ENCODE data around the gene ZNF750. TPM values are rescaled to one million over a fixed set of nuclear protein-coding genes. Genes with fewer than 3 reads are reported as not detected.

The ZNF750 gene
- total RNA-seq, 2 donors from 2014 or later = 7.0 to 10.3 TPM

DNA sequence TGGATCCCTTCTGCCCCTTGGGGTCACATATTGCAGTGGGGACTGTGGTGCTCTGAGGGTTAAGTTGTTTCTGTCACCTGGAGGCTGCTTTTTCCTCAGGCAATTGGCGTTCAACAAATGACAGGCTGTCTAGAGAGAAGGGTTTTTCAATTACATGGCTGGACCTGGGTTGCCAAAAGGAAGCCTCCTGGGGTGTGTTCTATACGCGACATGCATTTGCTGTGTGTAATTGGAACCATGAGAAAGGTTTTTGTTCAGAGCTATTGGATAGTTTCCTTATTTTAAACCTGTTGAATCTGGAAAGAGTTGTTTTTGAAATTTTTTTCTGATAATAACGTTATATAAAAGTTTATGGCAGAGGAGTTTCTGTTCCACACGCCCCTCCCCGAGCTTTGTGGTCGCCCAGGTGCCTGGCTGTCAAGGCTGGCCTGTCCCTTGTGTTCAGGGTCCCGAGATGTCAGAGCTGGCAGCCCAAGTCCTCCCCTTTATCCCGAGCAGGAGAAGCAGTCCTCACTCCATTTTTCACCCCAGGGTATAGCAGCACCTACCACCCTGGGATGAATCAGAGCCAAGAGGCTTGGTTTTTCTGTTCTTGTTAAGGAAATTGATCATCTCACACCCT is 26.1 kb upstream of the ZNF750 start:
- Histone ChIP-seq H3K27ac (no peak overlapping the region), H3K27me3 (replicated peaks; ENCODE audit: insufficient read depth) (no peaks in the 10 kb centered on the region), H3K4me1 (replicated peaks) (no peaks in the 10 kb centered on the region), H3K4me3 (no peak overlapping the region), H3K9me3 (no peaks in the 10 kb centered on the region), H3K36me3 (peaks cover 0 to 7% of the 10 kb centered on the region in 2 donors)
- WGBS = 49% methylated on average over 9 of the region's 9 CpGs
- TF ChIP-seq POLR2A (IDR thresholded peaks at IDR 0.05) (no peak), CTCF (IDR thresholded peaks at IDR 0.05) (no peak), POLR2AphosphoS5 (IDR thresholded peaks at IDR 0.05) (no peak)
- DNase-seq (ENCODE audit: low spot score) = no peak
- intact Hi-C loops (cut with DNase I) = no loop called here

DNA sequence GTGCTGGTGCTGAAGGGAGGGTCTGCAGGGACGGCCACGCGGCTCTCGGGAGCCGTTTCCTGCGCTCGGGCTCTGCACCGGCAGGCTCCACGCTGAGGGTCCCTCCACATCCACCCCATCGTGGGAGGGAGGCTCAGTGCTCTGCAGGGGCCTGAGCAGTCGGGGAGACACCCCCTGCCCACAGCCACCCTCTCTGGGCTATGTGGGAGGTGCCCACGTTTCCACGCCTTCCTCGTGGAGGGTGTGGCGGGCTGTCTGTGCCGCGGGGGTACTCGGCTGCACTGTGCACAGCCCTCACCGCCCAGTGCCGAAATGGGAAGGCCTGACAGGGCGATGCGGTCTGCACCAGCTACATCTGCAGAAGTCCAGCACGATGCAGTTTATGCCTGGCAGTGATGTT is 25.5 kb upstream of the ZNF750 start:
- intact Hi-C loops (cut with DNase I) = no loop called here
- Histone ChIP-seq H3K27ac (no peak overlapping the region), H3K27me3 (replicated peaks; ENCODE audit: insufficient read depth) (no peaks in the 10 kb centered on the region), H3K36me3 (peaks cover 0 to under 1% of the 10 kb centered on the region in 2 donors), H3K4me1 (replicated peaks) (no peaks in the 10 kb centered on the region), H3K9me3 (no peaks in the 10 kb centered on the region), H3K4me3 (no peak overlapping the region)
- WGBS = 75% methylated on average over 23 of the region's 23 CpGs
- DNase-seq (ENCODE audit: low spot score) = no peak
- TF ChIP-seq POLR2A (IDR thresholded peaks at IDR 0.05) = no peak
- no peak for TF ChIP-seq CTCF (IDR thresholded peaks at IDR 0.05)
- no peak for TF ChIP-seq POLR2AphosphoS5 (IDR thresholded peaks at IDR 0.05)

DNA sequence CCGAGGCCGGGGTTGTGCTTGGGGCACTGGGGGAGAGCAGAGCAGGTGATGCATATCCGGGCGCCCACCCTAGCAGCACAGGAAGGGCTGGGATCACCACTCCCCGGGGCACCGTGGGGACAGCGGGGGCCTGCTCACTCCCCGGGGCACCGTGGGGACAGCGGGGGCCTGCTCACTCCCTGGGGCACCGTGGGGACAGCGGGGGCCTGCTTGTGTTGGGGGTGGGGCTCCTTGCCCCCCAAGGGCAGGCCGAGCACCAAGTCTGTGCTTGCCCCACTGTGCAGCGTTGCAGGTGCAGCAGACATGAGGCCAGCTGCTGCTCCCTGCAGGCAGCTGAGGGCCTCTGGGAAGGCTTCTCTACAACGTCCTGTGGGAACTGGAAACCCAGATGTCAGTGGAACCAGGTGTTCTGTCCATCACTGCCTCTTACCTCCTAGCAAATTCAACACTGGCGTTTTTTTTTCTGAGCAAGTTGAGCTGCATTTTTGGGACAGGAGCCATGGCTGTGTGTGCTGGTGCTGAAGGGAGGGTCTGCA is 25.0 kb upstream of the ZNF750 start:
- no peaks in the 10 kb centered on the region for H3K36me3 ChIP-seq
- no peak for DNase-seq (ENCODE audit: low spot score)
- TF ChIP-seq POLR2AphosphoS5 (IDR thresholded peaks at IDR 0.05) = no peak
- no peaks in the 10 kb centered on the region for H3K9me3 ChIP-seq
- peak overlapping the region; percentile 8 to 31 for H3K27ac ChIP-seq
- H3K4me1 ChIP-seq (replicated peaks) = no peaks in the 10 kb centered on the region
- WGBS = 64% methylated on average over 11 of the region's 16 CpGs
- intact Hi-C loops (cut with DNase I) = no loop called here
- no peak overlapping the region for H3K4me3 ChIP-seq
- H3K27me3 ChIP-seq (replicated peaks; ENCODE audit: insufficient read depth) = no peaks in the 10 kb centered on the region

DNA sequence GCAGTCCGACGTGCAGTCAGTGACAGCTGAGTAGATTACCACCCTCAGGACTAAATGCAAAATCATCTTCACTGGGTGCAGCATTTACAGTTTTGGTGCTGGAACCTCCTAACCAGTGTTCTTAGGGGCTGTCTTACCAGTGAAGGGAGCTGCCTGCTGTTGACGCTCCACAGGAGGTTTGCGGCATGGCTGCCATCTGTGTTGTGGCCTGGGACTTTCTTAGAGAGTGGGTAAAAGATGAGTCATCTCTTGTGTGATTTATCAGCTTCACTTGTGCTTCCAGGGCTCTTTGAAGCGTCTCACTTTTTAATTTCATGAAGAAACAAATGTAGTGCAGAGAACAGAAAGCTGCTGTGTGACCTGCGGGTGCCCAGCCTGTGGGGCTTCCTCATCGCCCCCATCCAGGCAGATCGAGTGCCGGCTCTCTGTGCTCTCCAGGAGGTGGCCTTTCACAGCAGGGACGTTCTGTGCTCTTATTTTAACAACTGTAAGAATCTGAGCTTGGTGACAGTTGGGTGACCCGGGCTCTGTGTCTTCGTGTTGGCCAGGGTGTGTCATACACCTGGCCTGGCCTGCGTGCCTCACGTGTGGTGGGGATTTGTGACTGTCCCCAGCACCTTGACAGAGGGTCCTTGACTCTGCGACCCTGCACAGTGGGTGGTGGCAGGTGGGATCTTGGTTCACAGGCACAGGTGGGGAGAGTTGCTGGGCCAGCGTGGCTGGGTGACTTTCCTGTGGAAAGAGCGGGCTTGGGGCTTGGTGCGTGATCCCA is 24.3 kb upstream of the ZNF750 start:
- no peak for DNase-seq (ENCODE audit: low spot score)
- TF ChIP-seq CTCF (IDR thresholded peaks at IDR 0.05) = no peak
- peak; percentile 44 for TF ChIP-seq POLR2AphosphoS5 (IDR thresholded peaks at IDR 0.05)
- TF ChIP-seq POLR2A (IDR thresholded peaks at IDR 0.05) = no peak
- no peaks in the 10 kb centered on the region for H3K4me1 ChIP-seq (replicated peaks)
- intact Hi-C loops (cut with DNase I) = no loop called here
- 52% methylated on average over 18 of the region's 18 CpGs for WGBS
- H3K27ac ChIP-seq = peak overlapping the region in 1 of 2 donors; percentile 8
- no peaks in the 10 kb centered on the region for H3K9me3 ChIP-seq
- no peaks in the 10 kb centered on the region for H3K36me3 ChIP-seq
- H3K4me3 ChIP-seq = no peak overlapping the region
- H3K27me3 ChIP-seq (replicated peaks; ENCODE audit: insufficient read depth) = no peaks in the 10 kb centered on the region

DNA sequence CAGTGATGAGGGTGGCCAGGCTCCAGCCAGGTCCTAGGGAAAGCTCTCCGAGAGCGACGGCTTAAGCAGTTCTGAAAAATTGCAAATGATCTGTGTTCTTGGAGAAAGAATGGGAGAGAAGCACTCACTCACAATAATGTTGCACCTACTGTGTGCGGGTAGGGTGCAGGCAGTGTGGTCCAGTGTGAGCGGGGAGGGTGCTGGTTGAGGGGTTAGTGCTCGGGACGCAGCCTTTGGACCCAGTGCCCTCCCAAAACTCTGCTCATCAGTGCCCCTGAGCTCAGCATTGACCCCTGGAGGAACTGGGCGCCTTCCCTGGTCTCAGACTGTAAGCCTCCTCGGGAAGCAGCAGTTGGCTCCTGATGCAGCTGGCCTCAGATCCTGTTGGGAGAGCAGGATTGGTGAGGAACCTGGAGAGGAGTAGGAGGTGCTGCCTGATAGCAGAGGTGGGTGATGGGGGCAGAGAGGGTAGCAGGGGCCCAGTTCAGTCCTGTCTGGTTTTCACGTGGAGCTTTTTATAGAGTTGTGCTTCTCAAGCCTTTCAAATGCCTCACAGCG is 23.6 kb upstream of the ZNF750 start:
- TF ChIP-seq CTCF (IDR thresholded peaks at IDR 0.05) (no peak), POLR2AphosphoS5 (IDR thresholded peaks at IDR 0.05) (no peak), POLR2A (IDR thresholded peaks at IDR 0.05) (no peak)
- no peak overlapping the region for H3K4me3 ChIP-seq
- no peaks in the 10 kb centered on the region for H3K36me3 ChIP-seq
- no peaks in the 10 kb centered on the region for H3K27me3 ChIP-seq (replicated peaks; ENCODE audit: insufficient read depth)
- DNase-seq (ENCODE audit: low spot score) = no peak
- peaks cover 4% of the 10 kb centered on the region for H3K4me1 ChIP-seq (replicated peaks)
- H3K27ac ChIP-seq = no peak overlapping the region
- no peaks in the 10 kb centered on the region for H3K9me3 ChIP-seq
- 74% methylated on average over 11 of the region's 11 CpGs for WGBS
- intact Hi-C loops (cut with DNase I) = no loop called here
